Smooth muscle cell (in vitro differentiated cells): ENCODE results near the gene FAM193A. TPM values are rescaled to one million over a fixed set of nuclear protein-coding genes. Genes with fewer than 3 reads are reported as not detected.

ENCODE experiments used
- DNase-seq: peaks from one replicate; lab custom pipeline; 2025; ENCODE audit not compliant: unreplicated experiment; lab: John Stamatoyannopoulos, UW
- H2AFZ ChIP-seq: fragments of 200-600 bp; sonication (generic); 2 replicates; pipeline ENCODE4 v1.6.0; 2016; ENCODE audit warnings: antibody characterized with exemption, low read depth, mild to moderate bottlenecking
- H3F3A ChIP-seq: fragments of 200-600 bp; sonication (generic); 2 replicates; pipeline ENCODE4 v1.6.0; 2017; ENCODE audit warnings: antibody characterized with exemption, low read depth
- H3K27ac ChIP-seq: fragments of 200-600 bp; sonication (generic); 2 replicates; pipeline ENCODE4 v1.5.1; 2016; ENCODE audit warnings: low read depth, mild to moderate bottlenecking
- H3K27me3 ChIP-seq: fragments of 200-600 bp; sonication (generic); 2 replicates; pipeline ENCODE4 v1.6.1; 2016; ENCODE audit warnings: low read depth, mild to moderate bottlenecking
- H3K36me3 ChIP-seq: fragments of 200-600 bp; sonication (generic); 2 replicates; pipeline ENCODE4 v1.5.1; 2016; ENCODE audit warnings: low read depth
- H3K4me1 ChIP-seq: fragments of 200-600 bp; sonication (generic); 2 replicates; pipeline ENCODE4 v1.5.1; 2016; ENCODE audit warnings: low read depth
- H3K4me2 ChIP-seq: fragments of 200-600 bp; sonication (generic); 2 replicates; pipeline ENCODE4 v1.6.0; 2016; ENCODE audit warnings: mild to moderate bottlenecking
- H3K4me3 ChIP-seq: fragments of 200-600 bp; sonication (generic); 2 replicates; pipeline ENCODE4 v1.5.1; 2016; ENCODE audit warnings: mild to moderate bottlenecking
- H3K79me2 ChIP-seq: fragments of 200-600 bp; sonication (generic); 2 replicates; pipeline ENCODE4 v1.6.0; 2016; ENCODE audit warnings: low read depth, mild to moderate bottlenecking
- H3K9ac ChIP-seq: fragments of 200-600 bp; sonication (generic); 2 replicates; pipeline ENCODE4 v1.6.0; 2016; ENCODE audit warnings: low read depth
- H3K9me3 ChIP-seq: fragments of 200-600 bp; sonication (generic); replicated peaks from 2 replicates; pipeline ENCODE4 v1.5.1; 2016; ENCODE audit warnings: low read depth
- H4K20me1 ChIP-seq: fragments of 200-600 bp; sonication (generic); 2 replicates; pipeline ENCODE4 v1.6.0; 2016; ENCODE audit warnings: low read depth
- WGBS: methylation state at CpG from one replicate; pipeline ENCODE4 v1.1.7; 2016; ENCODE audit warnings: low lambda C conversion rate; 5-methylcytosine and 5-hydroxymethylcytosine counted together
- polyA plus RNA-seq: library from polyadenylated mRNA; unstranded; fragments of >200 nt; fragmentation: Nextera tagmentation; extraction: Ambion mirVana; gene quantifications from 2 replicates; pipeline ENCODE4 v1.2.1, GENCODE V29; 2016
- total RNA-seq: library from RNA; depleted of rRNA; stranded (reverse); fragments of >200 nt; gene quantifications from 2 replicates; pipeline ENCODE4 v1.2.3, GENCODE V29; 2014
- TF ChIP-seq, protein P1 (sequence below): fragments of 200-600 bp; sonication (generic); IDR thresholded peaks from 2 replicates; pipeline ENCODE4 v1.5.1; 2017; ENCODE audit warnings: borderline replicate concordance, mild to moderate bottlenecking, antibody characterized with exemption; ENCODE audit not compliant: insufficient read depth, poor library complexity, severe bottlenecking

FAM193A gene
- total and polyA plus RNA-seq, 2 experiments from 2014 or later = 8.3 to 12.2 TPM

DNA sequence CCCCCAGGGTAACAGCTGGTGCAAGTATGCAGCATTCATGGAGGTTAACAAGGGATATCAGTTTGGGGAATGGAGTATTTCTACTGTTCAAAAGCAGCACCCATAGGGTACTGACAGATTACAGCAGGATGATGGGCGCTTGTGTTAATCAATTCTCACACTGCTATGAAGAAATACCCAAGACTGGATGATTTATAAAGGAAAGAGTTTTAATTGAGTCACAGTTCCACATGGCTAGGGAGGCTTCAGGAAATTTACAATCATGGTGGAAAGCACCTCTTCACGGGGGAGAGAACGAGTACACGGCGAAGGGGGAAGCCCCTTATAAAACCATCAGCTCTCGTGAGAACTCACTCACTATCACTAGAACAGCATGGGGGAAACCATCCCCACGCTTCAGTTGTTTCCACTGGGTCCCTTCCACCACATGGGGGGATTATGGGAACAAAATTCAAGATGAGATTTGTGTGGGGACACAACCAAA is 155.5 kb downstream of the FAM193A start:
- Histone ChIP-seq H4K20me1 (peaks cover 14% of the 10 kb centered on the region), H3K4me3 (no peak overlapping the region), H3K9me3 (no peaks in the 10 kb centered on the region), H2AFZ (no peak overlapping the region), H3K27ac (no peak overlapping the region), H3K9ac (no peak overlapping the region), H3K4me2 (no peak overlapping the region), H3K27me3 (no peaks in the 10 kb centered on the region), H3K36me3 (peaks cover 10% of the 10 kb centered on the region), H3F3A (no peaks in the 10 kb centered on the region), H3K4me1 (no peaks in the 10 kb centered on the region), H3K79me2 (no peaks in the 10 kb centered on the region)
- 99% methylated on average over 7 of the region's 7 CpGs for WGBS
- TF ChIP-seq, protein P1, sequence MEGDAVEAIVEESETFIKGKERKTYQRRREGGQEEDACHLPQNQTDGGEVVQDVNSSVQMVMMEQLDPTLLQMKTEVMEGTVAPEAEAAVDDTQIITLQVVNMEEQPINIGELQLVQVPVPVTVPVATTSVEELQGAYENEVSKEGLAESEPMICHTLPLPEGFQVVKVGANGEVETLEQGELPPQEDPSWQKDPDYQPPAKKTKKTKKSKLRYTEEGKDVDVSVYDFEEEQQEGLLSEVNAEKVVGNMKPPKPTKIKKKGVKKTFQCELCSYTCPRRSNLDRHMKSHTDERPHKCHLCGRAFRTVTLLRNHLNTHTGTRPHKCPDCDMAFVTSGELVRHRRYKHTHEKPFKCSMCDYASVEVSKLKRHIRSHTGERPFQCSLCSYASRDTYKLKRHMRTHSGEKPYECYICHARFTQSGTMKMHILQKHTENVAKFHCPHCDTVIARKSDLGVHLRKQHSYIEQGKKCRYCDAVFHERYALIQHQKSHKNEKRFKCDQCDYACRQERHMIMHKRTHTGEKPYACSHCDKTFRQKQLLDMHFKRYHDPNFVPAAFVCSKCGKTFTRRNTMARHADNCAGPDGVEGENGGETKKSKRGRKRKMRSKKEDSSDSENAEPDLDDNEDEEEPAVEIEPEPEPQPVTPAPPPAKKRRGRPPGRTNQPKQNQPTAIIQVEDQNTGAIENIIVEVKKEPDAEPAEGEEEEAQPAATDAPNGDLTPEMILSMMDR = no peak
- DNase-seq = no peak

DNA sequence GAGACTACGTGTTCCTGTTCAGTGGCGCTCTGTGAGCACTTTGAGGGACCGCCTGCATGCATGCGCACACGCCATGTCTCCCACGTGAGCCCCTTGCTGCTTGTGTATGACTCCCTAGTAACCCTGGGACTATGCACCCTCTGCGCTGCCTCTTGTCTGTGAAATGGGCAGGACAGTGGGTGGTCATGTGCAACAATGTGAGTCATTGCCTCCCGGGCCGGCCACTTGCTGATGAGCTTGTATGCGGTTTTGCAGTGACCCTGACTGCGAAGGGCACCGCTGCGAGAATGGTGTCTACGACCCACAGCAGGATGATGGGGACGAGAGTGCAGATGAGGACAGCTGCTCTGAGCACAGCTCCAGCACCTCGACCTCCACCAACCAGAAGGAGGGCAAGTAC is 158.2 kb downstream of the FAM193A start:
- DNase-seq = no peak
- Histone ChIP-seq H3K79me2 (no peaks in the 10 kb centered on the region), H3K9me3 (no peaks in the 10 kb centered on the region), H3K27ac (no peak overlapping the region), H3K4me2 (no peak overlapping the region), H4K20me1 (no peaks in the 10 kb centered on the region), H2AFZ (no peak overlapping the region), H3F3A (no peaks in the 10 kb centered on the region), H3K36me3 (peaks cover 10% of the 10 kb centered on the region), H3K9ac (no peak overlapping the region), H3K4me3 (no peak overlapping the region), H3K27me3 (no peaks in the 10 kb centered on the region), H3K4me1 (no peaks in the 10 kb centered on the region)
- TF ChIP-seq, protein P1 = no peak
- 95% methylated on average over 16 of the region's 16 CpGs for WGBS

DNA sequence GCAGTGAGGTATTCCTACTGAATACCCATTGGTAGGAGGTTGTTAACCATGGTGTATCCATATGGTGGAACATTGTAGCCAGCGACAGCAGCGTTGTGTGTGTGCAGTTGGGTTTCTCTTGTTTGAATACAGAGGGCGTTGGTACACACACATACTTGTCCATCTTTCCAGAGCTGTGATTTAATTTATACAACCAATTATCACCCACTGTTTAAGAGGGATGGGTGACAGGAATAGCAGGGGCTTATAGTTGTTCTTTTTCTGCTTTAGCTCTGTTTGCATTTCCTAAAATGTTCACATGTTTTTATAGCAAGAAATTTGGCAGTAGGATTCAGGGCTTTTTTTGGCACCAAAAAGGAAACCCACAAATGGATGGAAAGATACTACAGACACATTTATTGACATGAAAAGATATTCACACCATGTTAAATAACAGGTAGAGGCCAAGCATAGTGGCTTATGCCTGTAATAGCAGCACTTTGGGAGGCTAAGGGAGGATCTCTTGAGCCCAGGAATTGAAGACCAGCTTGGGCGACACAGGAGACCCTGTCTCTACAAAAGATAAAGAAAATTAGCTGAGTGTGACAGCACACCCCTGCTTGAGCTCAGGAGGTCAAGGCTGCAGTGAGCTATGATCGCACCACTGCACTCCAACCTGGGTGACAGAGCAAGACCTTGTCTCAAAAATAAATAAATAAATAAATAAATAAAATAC is 159.1 kb downstream of the FAM193A start:
- no peaks in the 10 kb centered on the region for H3K9me3 ChIP-seq
- H3K79me2 ChIP-seq = no peaks in the 10 kb centered on the region

More for the DNA sequence above, 159.1 kb downstream of the FAM193A start:
- WGBS = 95% methylated on average over 5 of the region's 5 CpGs
- Histone ChIP-seq H3K4me2 (no peak overlapping the region), H3K4me3 (no peak overlapping the region), H2AFZ (no peak overlapping the region), H3K9ac (no peak overlapping the region), H4K20me1 (no peaks in the 10 kb centered on the region), H3K4me1 (no peaks in the 10 kb centered on the region), H3K27ac (no peak overlapping the region), H3F3A (no peaks in the 10 kb centered on the region), H3K36me3 (peaks cover 15% of the 10 kb centered on the region), H3K27me3 (no peaks in the 10 kb centered on the region)
- TF ChIP-seq, protein P1 = no peak
- DNase-seq = no peak
